ENCODE results near the gene NDFIP1. TPM values are rescaled to one million over a fixed set of nuclear protein-coding genes. Genes with fewer than 3 reads are reported as not detected.

The NDFIP1 gene
- total and polyA plus RNA-seq, 10 of the 15 experiments (the other 5 are each of a cell fraction or from before 2014, with no cell fraction given) = 0.08 to 2.7 (median 0.92) TPM

DNA sequence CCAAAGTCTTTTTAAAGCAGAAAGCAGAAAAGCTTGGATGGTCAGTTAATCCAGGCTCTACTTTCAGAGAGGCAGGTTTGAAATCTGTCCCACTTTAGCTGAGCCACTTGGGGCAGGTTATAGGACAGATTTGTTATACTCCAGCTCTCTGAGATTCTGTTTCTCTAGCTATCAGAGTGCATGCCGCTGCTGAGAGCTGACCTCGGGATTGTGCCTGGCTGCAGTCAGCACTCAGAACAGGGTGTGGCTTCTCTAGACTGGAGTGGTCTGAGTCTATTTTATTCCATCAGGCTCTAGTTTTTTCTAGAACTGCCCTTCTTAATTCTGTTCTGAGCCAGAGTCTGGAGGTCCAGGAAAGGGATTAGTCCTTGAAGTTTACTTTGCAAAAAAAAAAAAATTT, 67.7 kb downstream of the NDFIP1 start:
- ChIA-PET CTCF (no interaction called here), SMC1A (ENCODE audit: uncharacterized antibody, unreplicated experiment) (interaction anchor here (0.5 kb wide), 1 partner anchor 156 kb away, joined by 3 read pairs; no protein-coding TSS in a partner anchor), RAD21 (ENCODE audit: unreplicated experiment) (no interaction called here), POLR2A (no interaction called here)
- Histone ChIP-seq H3K9me3 (replicated peaks; ENCODE audit: control insufficient read depth, insufficient read depth, low read length) (no peaks in the 10 kb centered on the region), H3K27ac (ENCODE audit: control insufficient read depth, insufficient read depth) (no peak overlapping the region), H3K79me2 (ENCODE audit: control insufficient read depth, insufficient read depth, low read length) (no peaks in the 10 kb centered on the region), H3K4me3 (no peak overlapping the region), H4K20me1 (ENCODE audit: control insufficient read depth, insufficient read depth) (no peaks in the 10 kb centered on the region), H3K4me1 (ENCODE audit: control insufficient read depth, insufficient read depth, low read length) (no peaks in the 10 kb centered on the region), H3K36me3 (ENCODE audit: control insufficient read depth in 2 of 2, insufficient read depth in 2 of 2, low read length in 1 of 2) (no peaks in the 10 kb centered on the region), H2AFZ (ENCODE audit: control insufficient read depth, low read depth, low read length) (no peak overlapping the region), H3K27me3 (replicated peaks in 1 of 2; ENCODE audit: control insufficient read depth in 2 of 2, insufficient read depth in 2 of 2, low read length in 1 of 2) (no peaks in the 10 kb centered on the region; a peak in 1 of 4 replicates), H3K9ac (ENCODE audit: control insufficient read depth, insufficient read depth, low read length) (no peak overlapping the region), H3K4me2 (ENCODE audit: control insufficient read depth, insufficient read depth) (no peak overlapping the region)
- no peak for FAIRE-seq
- in situ Hi-C loops (cut with MboI) (no loop called here), intact Hi-C loops (cut with micrococcal nuclease; ENCODE audit: unreplicated experiment) (no loop called here)
- ATAC-seq = no peak
- BruUV-seq (replicated peaks) = no TSS peak
- WGBS (ENCODE audit: insufficient coverage, insufficient replicate concordance, low lambda C conversion rate, missing lambda C conversion rate) = 74% methylated on average over 2 of the region's 2 CpGs
- no peak for DNase-seq (ENCODE audit: low read depth, low spot score)
- no peak for TF ChIP-seq ZNF274 (IDR thresholded peaks at IDR 0.05; ENCODE audit: insufficient read depth, insufficient read length)
- TF ChIP-seq JUND (IDR thresholded peaks at IDR 0.05; ENCODE audit: low read depth, low read length) = no peak
- no peak for TF ChIP-seq YBX1 (IDR thresholded peaks at IDR 0.05)
- TF ChIP-seq, protein P1, sequence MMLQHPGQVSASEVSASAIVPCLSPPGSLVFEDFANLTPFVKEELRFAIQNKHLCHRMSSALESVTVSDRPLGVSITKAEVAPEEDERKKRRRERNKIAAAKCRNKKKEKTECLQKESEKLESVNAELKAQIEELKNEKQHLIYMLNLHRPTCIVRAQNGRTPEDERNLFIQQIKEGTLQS (IDR thresholded peaks at IDR 0.05; ENCODE audit: borderline replicate concordance, extremely low read depth, low read depth, low read length) = no peak
- no peak for TF ChIP-seq IKZF2 (IDR thresholded peaks at IDR 0.05)
- TF ChIP-seq CBFB (IDR thresholded peaks at IDR 0.05; ENCODE audit: low read depth) = no peak
- TF ChIP-seq RCOR1 (conservative IDR thresholded peaks at IDR 0.05; ENCODE audit: low read depth, low read length) = no peak
- TF ChIP-seq GATAD2B (conservative IDR thresholded peaks at IDR 0.05; ENCODE audit: low read depth) = no peak
- no peak for TF ChIP-seq MEF2B (IDR thresholded peaks at IDR 0.05; ENCODE audit: partially characterized antibody, poor library complexity, severe bottlenecking)
- no peak for TF ChIP-seq POLR2AphosphoS5 (IDR thresholded peaks at IDR 0.05; ENCODE audit: low read length)
- TF ChIP-seq IKZF1 (conservative IDR thresholded peaks at IDR 0.05) = no peak
- no peak for TF ChIP-seq TARDBP (IDR thresholded peaks at IDR 0.05; ENCODE audit: borderline replicate concordance)
- TF ChIP-seq REST (IDR thresholded peaks at IDR 0.05; ENCODE audit: low read depth, low read length) = no peak
- no peak for TF ChIP-seq ZNF622 (IDR thresholded peaks at IDR 0.05)
- TF ChIP-seq EED (IDR thresholded peaks at IDR 0.05; ENCODE audit: low read depth) = no peak
- TF ChIP-seq CHD2 (IDR thresholded peaks at IDR 0.05; ENCODE audit: borderline replicate concordance, low read depth, low read length) = no peak
- TF ChIP-seq FOXM1 (IDR thresholded peaks at IDR 0.05; ENCODE audit: low read depth, low read length) = no peak
- no peak for TF ChIP-seq KLF5 (IDR thresholded peaks at IDR 0.05; ENCODE audit: partially characterized antibody)
- TF ChIP-seq, protein P2, sequence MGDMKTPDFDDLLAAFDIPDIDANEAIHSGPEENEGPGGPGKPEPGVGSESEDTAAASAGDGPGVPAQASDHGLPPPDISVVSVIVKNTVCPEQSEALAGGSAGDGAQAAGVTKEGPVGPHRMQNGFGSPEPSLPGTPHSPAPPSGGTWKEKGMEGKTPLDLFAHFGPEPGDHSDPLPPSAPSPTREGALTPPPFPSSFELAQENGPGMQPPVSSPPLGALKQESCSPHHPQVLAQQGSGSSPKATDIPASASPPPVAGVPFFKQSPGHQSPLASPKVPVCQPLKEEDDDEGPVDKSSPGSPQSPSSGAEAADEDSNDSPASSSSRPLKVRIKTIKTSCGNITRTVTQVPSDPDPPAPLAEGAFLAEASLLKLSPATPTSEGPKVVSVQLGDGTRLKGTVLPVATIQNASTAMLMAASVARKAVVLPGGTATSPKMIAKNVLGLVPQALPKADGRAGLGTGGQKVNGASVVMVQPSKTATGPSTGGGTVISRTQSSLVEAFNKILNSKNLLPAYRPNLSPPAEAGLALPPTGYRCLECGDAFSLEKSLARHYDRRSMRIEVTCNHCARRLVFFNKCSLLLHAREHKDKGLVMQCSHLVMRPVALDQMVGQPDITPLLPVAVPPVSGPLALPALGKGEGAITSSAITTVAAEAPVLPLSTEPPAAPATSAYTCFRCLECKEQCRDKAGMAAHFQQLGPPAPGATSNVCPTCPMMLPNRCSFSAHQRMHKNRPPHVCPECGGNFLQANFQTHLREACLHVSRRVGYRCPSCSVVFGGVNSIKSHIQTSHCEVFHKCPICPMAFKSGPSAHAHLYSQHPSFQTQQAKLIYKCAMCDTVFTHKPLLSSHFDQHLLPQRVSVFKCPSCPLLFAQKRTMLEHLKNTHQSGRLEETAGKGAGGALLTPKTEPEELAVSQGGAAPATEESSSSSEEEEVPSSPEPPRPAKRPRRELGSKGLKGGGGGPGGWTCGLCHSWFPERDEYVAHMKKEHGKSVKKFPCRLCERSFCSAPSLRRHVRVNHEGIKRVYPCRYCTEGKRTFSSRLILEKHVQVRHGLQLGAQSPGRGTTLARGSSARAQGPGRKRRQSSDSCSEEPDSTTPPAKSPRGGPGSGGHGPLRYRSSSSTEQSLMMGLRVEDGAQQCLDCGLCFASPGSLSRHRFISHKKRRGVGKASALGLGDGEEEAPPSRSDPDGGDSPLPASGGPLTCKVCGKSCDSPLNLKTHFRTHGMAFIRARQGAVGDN (IDR thresholded peaks at IDR 0.05) = no peak

Measured in GM12878 (cell line).